ENCODE results near the gene RPTOR. TPM values are rescaled to one million over a fixed set of nuclear protein-coding genes. Genes with fewer than 3 reads are reported as not detected.

Gene RPTOR
- total RNA-seq, 1 experiment from 2014 or later = 27.0 TPM

DNA sequence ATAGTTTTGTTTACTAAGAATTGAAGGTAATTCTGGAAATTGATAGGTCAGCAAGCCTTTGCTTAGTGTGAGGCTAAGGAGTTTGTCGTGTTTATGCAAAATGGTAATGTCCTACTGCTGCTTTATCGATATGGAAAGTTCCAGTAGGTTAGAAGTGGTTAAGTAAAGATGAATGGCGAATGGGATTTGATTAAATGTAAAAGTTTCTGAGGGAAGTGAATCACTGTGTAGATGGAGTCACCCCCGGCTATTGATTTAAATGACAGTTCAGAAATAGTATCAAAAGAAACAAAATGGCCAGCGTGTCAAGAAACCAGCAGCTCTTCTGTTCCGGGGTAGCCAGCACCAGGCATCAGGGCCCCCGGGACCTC lies 131.4 kb downstream of the RPTOR start:
- no peak for DNase-seq (ENCODE audit: low read depth in 1 of 2, low spot score in 2 of 2)
- Histone ChIP-seq H3K36me3 (peaks cover 3% of the 10 kb centered on the region; the same call in 1 of the 2 replicates), H3K27me3 (replicated peaks) (no peaks in the 10 kb centered on the region), H3K27ac (no peak overlapping the region), H3K9me3 (replicated peaks) (no peaks in the 10 kb centered on the region), H3K4me1 (replicated peaks) (peaks cover 52% of the 10 kb centered on the region), H3K4me3 (no peak overlapping the region)

DNA sequence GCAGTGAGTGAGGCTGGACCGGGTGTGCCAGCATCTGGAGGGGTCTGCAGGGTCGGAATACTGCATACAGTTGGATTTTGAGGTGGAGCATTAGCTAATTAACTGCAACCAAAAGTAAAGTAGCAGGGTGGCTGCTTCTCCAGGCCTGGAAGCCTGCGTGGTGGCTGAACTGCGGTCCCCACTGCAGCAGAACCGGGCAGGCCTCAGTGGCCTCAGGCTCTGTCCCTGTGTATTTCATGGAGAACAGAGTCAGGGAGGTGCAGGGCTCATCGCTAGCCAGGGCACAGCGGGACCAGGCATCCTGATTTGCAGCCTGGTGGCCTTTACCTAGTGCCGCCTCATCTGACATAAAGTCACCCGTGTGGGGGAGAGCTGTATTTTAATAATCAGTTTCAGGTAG lies 131.9 kb downstream of the RPTOR start:
- Histone ChIP-seq H3K27me3 (replicated peaks) (no peaks in the 10 kb centered on the region), H3K4me3 (no peak overlapping the region), H3K36me3 (peaks cover 3% of the 10 kb centered on the region; the same call in 1 of the 2 replicates), H3K4me1 (replicated peaks) (peaks cover 52% of the 10 kb centered on the region), H3K27ac (no peak overlapping the region), H3K9me3 (replicated peaks) (no peaks in the 10 kb centered on the region)
- DNase-seq (ENCODE audit: low read depth in 1 of 2, low spot score in 2 of 2) = no peak

DNA sequence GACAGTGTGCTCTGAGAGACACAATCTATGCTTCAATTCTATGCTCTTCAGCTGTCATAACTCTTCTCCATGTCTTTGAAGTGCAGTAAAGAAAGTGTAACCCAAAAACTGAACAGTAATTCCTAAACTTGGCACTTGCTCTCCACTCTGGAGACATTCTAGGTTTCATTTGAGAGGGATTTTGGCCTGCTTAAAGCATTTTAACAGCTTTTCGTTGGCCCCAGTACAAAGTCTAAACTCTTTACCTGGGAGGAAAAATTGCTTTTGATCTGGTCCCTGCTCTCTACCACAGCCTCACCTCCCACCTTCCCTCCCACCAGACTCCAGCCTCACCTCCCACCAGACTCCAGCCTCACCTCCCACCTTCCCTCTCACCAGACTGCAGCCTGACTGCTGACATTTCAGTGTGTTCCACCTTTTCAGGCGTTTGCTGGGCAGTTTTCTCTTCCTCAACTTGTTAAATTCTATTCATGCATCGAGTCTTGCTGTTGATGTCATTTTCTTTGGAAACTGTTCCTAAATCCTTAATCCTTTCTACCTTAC lies 132.6 kb downstream of the RPTOR start:
- Histone ChIP-seq H3K4me1 (replicated peaks) (peaks cover 47% of the 10 kb centered on the region), H3K36me3 (no peaks in the 10 kb centered on the region), H3K4me3 (no peak overlapping the region), H3K27ac (no peak overlapping the region), H3K27me3 (replicated peaks) (no peaks in the 10 kb centered on the region), H3K9me3 (replicated peaks) (no peaks in the 10 kb centered on the region)
- no peak for DNase-seq (ENCODE audit: low read depth in 1 of 2, low spot score in 2 of 2)

DNA sequence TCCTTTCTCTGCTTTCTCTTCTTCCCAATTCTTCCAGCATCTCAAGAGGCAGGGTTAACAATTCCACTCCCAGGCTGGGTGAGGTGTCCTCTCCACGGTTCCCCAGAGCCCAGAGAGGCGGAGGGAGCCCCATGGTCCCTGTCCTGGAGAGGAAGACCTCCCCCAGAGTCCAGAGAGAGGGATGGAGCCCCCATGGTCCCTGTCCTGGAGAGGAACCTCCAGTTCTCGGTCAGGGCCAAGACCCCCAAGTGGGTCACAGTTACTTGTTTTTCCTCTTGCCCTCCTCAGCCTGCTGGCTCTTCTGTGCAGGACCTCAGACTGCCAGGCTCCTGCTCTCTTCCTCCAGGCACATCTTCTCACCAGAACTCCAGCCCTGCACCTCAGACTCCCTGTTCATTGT lies 135.2 kb downstream of the RPTOR start:
- H3K4me3 ChIP-seq = no peak overlapping the region
- H3K4me1 ChIP-seq (replicated peaks) = peaks cover 34% of the 10 kb centered on the region
- H3K36me3 ChIP-seq = peaks cover 6% of the 10 kb centered on the region
- DNase-seq (ENCODE audit: low read depth in 1 of 2, low spot score in 2 of 2) = no peak
- no peaks in the 10 kb centered on the region for H3K9me3 ChIP-seq (replicated peaks)
- H3K27ac ChIP-seq = peak overlapping the region; percentile 73
- no peaks in the 10 kb centered on the region for H3K27me3 ChIP-seq (replicated peaks)

DNA sequence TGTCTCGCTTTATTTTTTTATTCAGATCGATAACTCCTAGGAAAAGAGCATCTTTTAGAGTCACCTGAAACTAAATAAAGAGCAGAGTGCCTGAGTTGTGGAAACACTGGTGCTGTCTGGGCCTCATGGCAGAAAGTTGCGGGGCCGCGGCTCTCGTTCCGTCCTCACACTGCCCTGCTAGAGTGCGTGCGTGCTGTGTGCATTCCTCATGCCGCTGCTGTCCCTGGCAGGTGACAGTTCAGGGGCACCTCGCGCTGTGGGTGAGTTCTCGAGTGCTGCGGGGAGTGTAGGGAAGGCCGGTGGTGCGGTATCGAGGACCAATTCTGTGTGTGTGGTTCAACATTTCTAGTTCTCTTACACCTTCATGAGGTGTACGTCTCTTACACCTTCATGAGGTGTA lies 136.6 kb downstream of the RPTOR start:
- H3K4me3 ChIP-seq = no peak overlapping the region
- no peaks in the 10 kb centered on the region for H3K27me3 ChIP-seq (replicated peaks)
- H3K36me3 ChIP-seq = peaks cover 6% of the 10 kb centered on the region
- DNase-seq (ENCODE audit: low read depth in 1 of 2, low spot score in 2 of 2) = no peak
- peaks cover 34% of the 10 kb centered on the region for H3K4me1 ChIP-seq (replicated peaks)
- H3K9me3 ChIP-seq (replicated peaks) = no peaks in the 10 kb centered on the region
- H3K27ac ChIP-seq = no peak overlapping the region

DNA sequence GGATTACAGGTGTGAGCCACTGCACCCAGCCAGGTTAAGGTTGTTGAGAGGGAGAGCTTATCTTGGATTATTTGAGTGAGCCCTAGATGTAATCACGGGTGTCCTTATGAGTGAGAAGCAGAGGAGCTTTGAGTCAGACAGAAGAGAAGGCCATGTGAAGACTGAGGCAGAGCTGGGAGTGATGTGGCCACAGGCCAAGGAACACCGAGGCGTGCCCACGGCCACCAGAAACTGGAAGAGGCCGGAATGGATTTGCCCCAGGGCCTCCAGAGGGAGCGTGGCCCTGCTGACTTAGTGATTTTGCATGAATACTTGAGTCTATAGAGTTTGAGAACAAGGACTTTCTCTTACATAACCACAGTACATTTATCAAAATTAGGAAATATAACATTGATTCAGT lies 137.7 kb downstream of the RPTOR start:
- H3K27me3 ChIP-seq (replicated peaks) = no peaks in the 10 kb centered on the region
- H3K4me3 ChIP-seq = no peak overlapping the region
- DNase-seq (ENCODE audit: low read depth in 1 of 2, low spot score in 2 of 2) = no peak
- peaks cover 29% of the 10 kb centered on the region for H3K4me1 ChIP-seq (replicated peaks)
- H3K36me3 ChIP-seq = peaks cover 6% of the 10 kb centered on the region
- H3K9me3 ChIP-seq (replicated peaks) = no peaks in the 10 kb centered on the region
- H3K27ac ChIP-seq = no peak overlapping the region

DNA sequence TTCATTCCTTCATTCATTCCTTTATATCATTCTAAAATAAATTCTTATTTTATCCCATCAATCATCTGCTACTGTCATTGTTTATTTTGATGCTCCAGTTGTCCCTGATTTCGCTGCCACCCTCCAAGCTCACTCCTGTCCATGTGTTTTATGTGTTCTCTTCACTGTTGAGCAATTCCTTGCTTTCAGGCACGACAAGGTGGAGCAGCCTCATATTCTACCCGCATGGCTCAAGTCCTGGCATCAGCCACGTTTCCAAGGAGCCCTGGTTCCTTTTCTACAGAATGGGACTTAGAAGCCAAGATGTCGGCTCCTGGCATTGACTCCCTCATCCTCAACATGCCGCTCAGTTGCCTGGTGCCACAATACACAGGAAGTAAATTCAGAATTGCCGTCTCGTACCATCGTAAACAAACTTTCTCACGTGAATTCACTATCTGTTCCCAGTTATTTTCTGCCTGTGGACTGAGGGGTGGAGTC lies 139.0 kb downstream of the RPTOR start:
- H3K9me3 ChIP-seq (replicated peaks) = no peaks in the 10 kb centered on the region
- no peak for DNase-seq (ENCODE audit: low read depth in 1 of 2, low spot score in 2 of 2)
- H3K36me3 ChIP-seq = peaks cover 6% of the 10 kb centered on the region
- H3K4me3 ChIP-seq = no peak overlapping the region
- H3K4me1 ChIP-seq (replicated peaks) = peaks cover 16% of the 10 kb centered on the region
- no peaks in the 10 kb centered on the region for H3K27me3 ChIP-seq (replicated peaks)
- no peak overlapping the region for H3K27ac ChIP-seq

DNA sequence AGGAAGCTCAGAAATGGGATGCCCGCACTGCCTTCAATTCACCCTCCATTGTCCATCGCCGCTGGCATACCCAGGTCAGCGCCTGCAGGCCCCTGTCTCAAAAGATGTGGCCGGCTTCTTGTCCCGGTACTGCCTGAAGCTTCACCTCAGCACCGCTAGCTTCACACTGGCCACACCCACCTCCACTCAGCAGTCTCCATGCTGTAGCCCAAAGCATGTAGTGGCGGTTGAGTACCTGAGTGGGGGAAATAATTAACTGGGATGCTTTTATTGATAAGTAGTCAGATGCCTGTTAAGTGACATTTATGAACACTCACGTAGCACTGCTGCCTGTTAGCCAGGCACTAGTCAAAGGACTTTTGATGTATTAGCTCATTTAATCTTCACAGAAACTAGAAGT lies 143.2 kb downstream of the RPTOR start:
- Histone ChIP-seq H3K4me3 (no peak overlapping the region), H3K4me1 (replicated peaks) (no peaks in the 10 kb centered on the region), H3K36me3 (peaks cover 6% of the 10 kb centered on the region), H3K27ac (no peak overlapping the region), H3K9me3 (replicated peaks) (no peaks in the 10 kb centered on the region), H3K27me3 (replicated peaks) (no peaks in the 10 kb centered on the region)
- DNase-seq (ENCODE audit: low read depth in 1 of 2, low spot score in 2 of 2) = no peak

DNA sequence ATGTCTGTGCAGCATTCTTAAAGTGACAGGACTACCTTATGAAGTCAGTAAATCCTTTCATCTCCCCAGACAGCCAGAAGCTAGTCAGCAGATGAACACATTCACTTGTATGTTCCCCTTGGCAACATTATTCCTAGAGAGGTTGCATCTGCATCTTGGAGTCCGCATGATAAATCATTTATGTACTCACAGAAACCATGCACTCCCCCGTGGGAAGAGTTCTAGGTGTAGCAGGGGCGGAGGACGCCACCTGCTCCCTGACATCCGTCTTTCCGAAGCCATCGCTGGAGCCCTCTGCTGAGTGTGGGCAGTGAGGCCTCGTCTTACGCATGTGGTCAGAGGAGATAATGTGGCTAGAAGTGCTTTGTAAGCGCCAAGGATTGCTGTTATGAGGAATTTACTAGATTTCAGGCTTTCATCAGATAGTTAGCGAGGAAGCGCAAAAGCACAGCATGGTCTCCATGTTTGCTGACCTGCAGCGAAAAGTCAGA lies 144.5 kb downstream of the RPTOR start:
- no peaks in the 10 kb centered on the region for H3K27me3 ChIP-seq (replicated peaks)
- no peaks in the 10 kb centered on the region for H3K9me3 ChIP-seq (replicated peaks)
- no peaks in the 10 kb centered on the region; the same call in none of the 2 replicates for H3K36me3 ChIP-seq
- no peak for DNase-seq (ENCODE audit: low read depth in 1 of 2, low spot score in 2 of 2)
- no peaks in the 10 kb centered on the region for H3K4me1 ChIP-seq (replicated peaks)
- no peak overlapping the region for H3K4me3 ChIP-seq
- no peak overlapping the region for H3K27ac ChIP-seq

DNA sequence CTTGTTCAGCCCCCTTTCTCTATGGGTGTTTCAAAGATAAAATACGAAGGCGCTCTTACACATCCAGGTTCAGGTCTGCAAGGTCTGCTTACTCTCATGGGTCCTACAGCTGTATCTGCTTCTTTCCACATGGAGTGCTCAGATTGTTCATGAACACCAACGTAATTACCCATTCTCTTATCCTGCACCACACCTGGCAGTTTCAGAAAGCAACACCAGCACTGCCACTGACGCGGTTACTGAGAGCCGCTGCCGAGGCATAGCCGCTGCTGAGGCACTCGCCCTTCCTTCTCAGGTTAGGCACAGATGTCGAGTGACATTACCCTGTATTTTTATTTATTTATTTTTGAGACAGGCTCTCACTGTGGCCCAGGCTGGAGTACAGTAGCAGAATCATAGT lies 147.1 kb downstream of the RPTOR start:
- H3K27me3 ChIP-seq (replicated peaks) = no peaks in the 10 kb centered on the region
- no peaks in the 10 kb centered on the region for H3K4me1 ChIP-seq (replicated peaks)
- no peak for DNase-seq (ENCODE audit: low read depth in 1 of 2, low spot score in 2 of 2)

DNA sequence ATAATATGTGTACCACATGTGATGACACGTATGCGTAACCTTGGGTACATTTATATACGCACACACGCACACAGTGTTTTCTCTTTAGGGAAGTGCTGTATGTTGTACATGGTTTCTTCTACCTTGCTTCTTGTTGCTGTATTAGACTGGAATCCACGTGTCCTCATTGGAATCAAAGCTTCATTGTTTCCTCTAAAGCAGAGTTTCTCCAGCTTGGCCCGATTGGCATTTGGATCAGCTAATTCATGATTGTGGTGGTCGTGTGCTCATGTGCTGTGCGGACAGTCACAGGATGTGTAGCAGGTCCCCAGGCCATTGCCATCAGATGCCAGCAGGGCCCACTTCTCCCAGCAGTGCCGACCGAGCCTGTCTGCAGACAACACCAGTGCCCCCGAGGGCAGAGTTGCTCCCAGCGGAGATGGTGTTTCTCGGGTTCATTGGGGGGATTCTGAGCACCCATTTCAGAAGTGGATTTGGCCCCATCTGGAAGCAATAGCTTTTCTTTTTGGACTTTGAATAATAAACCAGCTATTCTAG lies 148.4 kb downstream of the RPTOR start:
- Histone ChIP-seq H3K4me3 (no peak overlapping the region), H3K27me3 (replicated peaks) (no peaks in the 10 kb centered on the region), H3K4me1 (replicated peaks) (no peaks in the 10 kb centered on the region), H3K27ac (no peak overlapping the region), H3K9me3 (replicated peaks) (no peaks in the 10 kb centered on the region), H3K36me3 (no peaks in the 10 kb centered on the region; the same call in 1 of the 2 replicates)
- no peak for DNase-seq (ENCODE audit: low read depth in 1 of 2, low spot score in 2 of 2)

More for the DNA sequence above, 147.1 kb downstream of the RPTOR start:
- Histone ChIP-seq H3K9me3 (replicated peaks) (no peaks in the 10 kb centered on the region), H3K27ac (no peak overlapping the region), H3K36me3 (no peaks in the 10 kb centered on the region; the same call in 1 of the 2 replicates), H3K4me3 (no peak overlapping the region)

DNA sequence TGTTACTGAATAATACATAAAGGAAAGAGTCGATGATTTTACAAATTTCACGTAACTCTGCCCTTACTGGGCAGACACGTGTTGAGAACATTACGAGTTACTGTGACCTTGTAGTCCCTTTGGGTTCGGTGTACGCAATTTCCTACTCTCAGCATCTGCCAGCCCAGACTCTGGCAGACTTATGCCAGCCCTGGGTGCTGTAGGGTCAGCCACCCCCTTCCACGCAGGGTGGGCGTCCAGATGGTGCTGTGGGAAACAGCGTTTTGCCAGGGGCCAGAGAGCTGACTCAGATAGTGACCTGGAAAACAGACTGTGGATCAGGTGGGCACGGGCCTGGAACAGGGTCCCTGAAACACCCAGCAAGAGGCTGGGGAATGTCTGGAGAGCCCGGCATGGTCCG lies 148.9 kb downstream of the RPTOR start:
- no peaks in the 10 kb centered on the region for H3K4me1 ChIP-seq (replicated peaks)
- H3K9me3 ChIP-seq (replicated peaks) = no peaks in the 10 kb centered on the region
- no peak for DNase-seq (ENCODE audit: low read depth in 1 of 2, low spot score in 2 of 2)
- H3K4me3 ChIP-seq = no peak overlapping the region
- H3K36me3 ChIP-seq = no peaks in the 10 kb centered on the region; the same call in 1 of the 2 replicates
- no peaks in the 10 kb centered on the region for H3K27me3 ChIP-seq (replicated peaks)
- no peak overlapping the region for H3K27ac ChIP-seq

DNA sequence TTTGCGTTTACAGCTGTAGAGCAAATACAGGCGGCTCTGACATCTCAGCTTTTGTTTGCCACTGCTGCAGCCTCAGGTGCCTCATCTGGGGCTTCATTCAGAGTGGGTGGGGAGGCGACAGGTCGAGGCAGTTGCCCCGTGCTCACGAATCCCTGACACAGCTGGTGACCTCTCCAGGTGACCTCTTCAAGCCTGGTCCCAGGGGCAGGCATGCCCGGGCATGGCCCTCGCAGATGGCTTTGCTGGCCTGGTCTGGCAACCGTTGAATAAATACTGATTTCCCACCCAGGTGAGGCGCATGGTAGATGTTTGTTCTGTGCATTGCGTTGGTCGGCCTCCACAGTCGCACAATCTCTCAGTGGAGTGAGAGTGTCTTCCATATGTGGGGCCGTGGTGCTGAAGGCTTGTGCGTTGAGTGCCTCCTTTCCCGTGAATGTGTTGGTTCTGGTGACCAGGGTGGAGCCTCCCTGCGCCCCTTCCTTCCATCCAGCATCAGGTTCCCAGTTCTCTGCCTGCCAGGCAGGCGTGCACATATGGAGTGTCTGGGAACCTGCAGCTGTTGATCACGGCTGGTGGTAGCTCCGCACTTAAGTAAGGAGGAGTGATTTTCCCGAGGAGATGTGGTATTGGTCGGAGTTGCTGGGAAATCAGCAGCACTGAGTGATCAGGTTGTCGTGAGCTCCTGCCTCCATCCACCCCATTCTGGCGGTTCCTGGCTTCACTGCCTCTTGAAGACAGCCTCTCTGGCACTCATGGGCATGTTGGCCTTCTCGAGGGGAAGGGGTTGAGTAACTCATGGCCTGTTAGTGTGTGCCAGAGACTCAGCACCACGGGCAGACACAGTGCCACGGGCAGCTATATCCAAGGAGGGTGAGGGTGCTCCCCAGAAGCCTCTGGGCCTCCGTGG lies 149.7 kb downstream of the RPTOR start:
- no peak overlapping the region for H3K4me3 ChIP-seq
- no peaks in the 10 kb centered on the region for H3K27me3 ChIP-seq (replicated peaks)
- H3K36me3 ChIP-seq = no peaks in the 10 kb centered on the region; the same call in 1 of the 2 replicates
- no peaks in the 10 kb centered on the region for H3K4me1 ChIP-seq (replicated peaks)
- H3K9me3 ChIP-seq (replicated peaks) = no peaks in the 10 kb centered on the region
- DNase-seq (ENCODE audit: low read depth in 1 of 2, low spot score in 2 of 2) = no peak
- no peak overlapping the region for H3K27ac ChIP-seq

Data from SJSA1 (cell line).